HepG2 (cell line): ENCODE data around the gene ACSBG1. TPM values are rescaled to one million over a fixed set of nuclear protein-coding genes. Genes with fewer than 3 reads are reported as not detected.

Experiments used
- ATAC-seq: fragments of 200-7000 bp; cut with Tn5 transposase; 3 replicates; pipeline ENCODE4 v1.9.1; 2020; ENCODE audit warnings: mild to moderate bottlenecking, moderate library complexity
- BruUV-seq: library from RNA; stranded (reverse); fragments of 400-500 nt; replicated peaks from 2 replicates; lab custom pipeline; 2021; lab: Mats Ljungman, UMichigan
- CTCF ChIA-PET: fragments of 300-600 bp; formaldehyde crosslinking; extraction: SDS; loops from one replicate; lab custom pipeline; 2021; ENCODE audit warnings: low total read pairs, inconsistent platforms, low intra/inter-chr PET ratio; lab: Yijun Ruan, JAX
- POLR2A ChIA-PET: fragments of 350-600 bp; sonication (Branson Sonifier 250); formaldehyde crosslinking; loops from one replicate; lab custom pipeline; 2020; ENCODE audit warnings: antibody characterized with exemption, inconsistent platforms; lab: Yijun Ruan, JAX
- DNase-seq: peaks from one replicate; pipeline ENCODE4 v3.0.0-alpha.2; 2015; ENCODE audit warnings: low spot score
- FAIRE-seq: peaks from 3 replicates; lab custom pipeline; 2011; peaks lifted over from hg19 to GRCh38; lab: Jason Lieb, UNC
- H2AFZ ChIP-seq: one replicate; pipeline ENCODE4 v1.6.1; 2011; ENCODE audit warnings: low read length, inconsistent platforms
- H3K27ac ChIP-seq: fragments of 300-600 bp; 3 replicates; pipeline ENCODE4 v1.8.0; 2011; ENCODE audit warnings: mixed run types, mild to moderate bottlenecking, mixed read lengths, low read length, inconsistent platforms; ENCODE audit not compliant: insufficient read depth; ENCODE audit errors: extremely low read length
- H3K27me3 ChIP-seq, 2 experiments: fragments of 200-600 bp in 1 of 2; 2 replicates in 1 of 2; 3 replicates in 1 of 2; pipeline versions ENCODE4 v1.6.0 to v1.8.0; 2011; ENCODE audit warnings: low read length in 2 of 2, mild to moderate bottlenecking in 2 of 2, moderate library complexity in 2 of 2, inconsistent platforms in 1 of 2; ENCODE audit not compliant: insufficient read depth in 2 of 2, control insufficient read depth in 1 of 2
- H3K36me3 ChIP-seq, 2 experiments: fragments of 200-600 bp in 1 of 2; replicated peaks in 1 of 2; 2 replicates in 1 of 2; 3 replicates in 1 of 2; pipeline versions ENCODE4 v1.5.1 to v1.8.0; 2011; ENCODE audit warnings: low read length in 2 of 2, inconsistent platforms in 1 of 2; ENCODE audit not compliant: insufficient read depth in 2 of 2, control insufficient read depth in 1 of 2
- H3K4me1 ChIP-seq: 2 replicates; pipeline ENCODE4 v1.5.1; 2012; ENCODE audit warnings: low read length, inconsistent platforms; ENCODE audit not compliant: insufficient read depth
- H3K4me2 ChIP-seq: 2 replicates; pipeline ENCODE4 v1.6.0; 2011; ENCODE audit warnings: low read depth, low read length, inconsistent platforms
- H3K4me3 ChIP-seq, 3 experiments: fragments of 200-600 bp in 1 of 3; sonication (generic), shearing (Covaris generic) in 1 of 3; replicated peaks in 1 of 3; 2 replicates each; pipeline ENCODE4 v1.5.1; 2011 to 2016; ENCODE audit warnings: low read length in 3 of 3, inconsistent platforms in 2 of 3, low read depth in 2 of 3, mild to moderate bottlenecking in 2 of 3, control low read depth in 1 of 3, mixed read lengths in 1 of 3; ENCODE audit not compliant: insufficient read depth in 1 of 3
- H3K79me2 ChIP-seq: one replicate; pipeline ENCODE4 v1.6.1; 2011; ENCODE audit warnings: low read length, inconsistent platforms; ENCODE audit not compliant: insufficient read depth
- H3K9ac ChIP-seq: 2 replicates; pipeline ENCODE4 v1.6.0; 2011; ENCODE audit warnings: mild to moderate bottlenecking, low read depth, low read length, inconsistent platforms; ENCODE audit not compliant: insufficient read depth
- H3K9me3 ChIP-seq: 2 replicates; pipeline ENCODE4 v1.5.1; 2012; ENCODE audit warnings: mild to moderate bottlenecking, low read length
- H4K20me1 ChIP-seq: 2 replicates; pipeline ENCODE4 v1.6.0; 2011; ENCODE audit warnings: inconsistent platforms, mild to moderate bottlenecking, low read length, moderate library complexity; ENCODE audit not compliant: insufficient read depth
- ARNT2 ChIP-seq: sonication (generic); formaldehyde crosslinking; IDR thresholded peaks from 2 replicates; pipeline ENCODE4 v1.8.0; 2022; ENCODE audit warnings: mild to moderate bottlenecking, low read depth, missing genetic modification reagents, moderate library complexity
- MED8 ChIP-seq: sonication (generic); formaldehyde crosslinking; IDR thresholded peaks from 2 replicates; pipeline ENCODE4 v1.8.1; 2023; ENCODE audit warnings: mild to moderate bottlenecking, missing genetic modification reagents; ENCODE audit not compliant: insufficient replicate concordance
- TBP ChIP-seq: sonication (generic); formaldehyde crosslinking; IDR thresholded peaks from 2 replicates; pipeline ENCODE4 v1.5.0; 2020; ENCODE audit warnings: missing genetic modification reagents
- ZIK1 ChIP-seq: sonication (generic); formaldehyde crosslinking; IDR thresholded peaks from 2 replicates; pipeline ENCODE4 v1.5.0; 2020; ENCODE audit warnings: mild to moderate bottlenecking, low read depth, missing genetic modification reagents, borderline replicate concordance
- ZNF674 ChIP-seq: sonication (generic); formaldehyde crosslinking; IDR thresholded peaks from 2 replicates; pipeline ENCODE4 v1.5.0; 2020; ENCODE audit warnings: low read depth, mild to moderate bottlenecking, missing genetic modification reagents
- ZNF766 ChIP-seq: sonication (generic); formaldehyde crosslinking; IDR thresholded peaks from 2 replicates; pipeline ENCODE4 v1.5.0; 2020; ENCODE audit warnings: missing genetic modification reagents, borderline replicate concordance
- ZNF780A ChIP-seq: sonication (generic); formaldehyde crosslinking; IDR thresholded peaks from 2 replicates; pipeline ENCODE4 v1.8.0; 2022; ENCODE audit warnings: mild to moderate bottlenecking, missing genetic modification reagents, moderate library complexity
- WGBS: methylation state at CpG from one replicate; pipeline ENCODE4 v1.1.6; 2017; ENCODE audit warnings: low lambda C conversion rate; 5-methylcytosine and 5-hydroxymethylcytosine counted together
- in situ Hi-C: cut with HindIII; loops from 2 replicates; pipeline ENCODE4 v1.10.0; 2017; ENCODE audit warnings: low pct_unique_long_range_greater_than_20kb; ENCODE audit not compliant: extremely low pct_ligation_motif_present
- intact Hi-C: fragments of 100-400 bp; cut with micrococcal nuclease; formaldehyde crosslinking; loops from one replicate; pipeline ENCODE4 v1.10.0; 2022; ENCODE audit not compliant: unreplicated experiment
- polyA plus RNA-seq, 8 experiments: library from polyadenylated mRNA; depleted of rRNA in 3 of 8; stranded (reverse) in 7 of 8; unstranded in 1 of 8; fragments of >200 nt; fragmentation: Illumina TruSeq in 4 of 8; extraction: Trizol in 4 of 8; gene quantifications; 2 replicates each; pipeline versions ENCODE4 v1.2.1 to v1.2.3, GENCODE V29; 2011 to 2016; ENCODE audit warnings: low read depth in 4 of 8, missing spikeins in 1 of 8, mixed read lengths in 1 of 8; ENCODE audit not compliant: insufficient read depth in 1 of 8
- total RNA-seq, 5 experiments: library from RNA; depleted of rRNA; stranded (reverse); fragments of >200 nt; fragmentation: Illumina TruSeq; extraction: Trizol; gene quantifications; 2 replicates each; pipeline ENCODE4 v1.2.3, GENCODE V29; 2016; ENCODE audit warnings: low read depth in 1 of 5
- TF ChIP-seq, protein P1 (sequence below): sonication (generic); formaldehyde crosslinking; IDR thresholded peaks from 2 replicates; pipeline ENCODE4 v1.8.0; 2023; ENCODE audit warnings: mild to moderate bottlenecking, missing genetic modification reagents
- TF ChIP-seq, protein P2 (sequence below): sonication (generic); formaldehyde crosslinking; IDR thresholded peaks from 2 replicates; pipeline ENCODE4 v1.4.0; 2020; ENCODE audit warnings: missing genetic modification reagents

ACSBG1 gene
- total and polyA plus RNA-seq, 2 of the 13 experiments (the other 11 are each of a cell fraction or from before 2014, with no cell fraction given): 0.35 to 0.81 TPM

DNA sequence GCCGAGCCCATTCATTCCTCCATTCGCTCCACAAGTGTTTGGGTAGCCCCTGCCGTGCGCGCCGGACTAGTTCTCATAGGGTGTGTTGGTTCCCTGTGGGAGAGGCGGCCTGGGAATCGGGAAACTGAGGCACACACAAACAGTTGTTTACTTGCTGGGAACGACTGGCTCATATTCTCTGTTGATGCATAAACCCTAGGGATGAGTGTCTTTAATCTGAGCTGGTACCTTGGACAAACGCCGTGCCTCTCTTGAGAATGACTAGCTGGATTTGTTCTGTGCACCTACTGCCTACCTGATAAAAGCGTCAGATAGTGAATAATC lies 30.7 kb upstream of the ACSBG1 start:
- Histone ChIP-seq H4K20me1 (no peaks in the 10 kb centered on the region), H3K4me3 (no peak overlapping the region), H2AFZ (no peak overlapping the region), H3K4me1 (no peaks in the 10 kb centered on the region), H3K4me2 (no peak overlapping the region), H3K9me3 (no peaks in the 10 kb centered on the region), H3K36me3 (no peaks in the 10 kb centered on the region), H3K79me2 (no peaks in the 10 kb centered on the region), H3K27me3 (peaks cover 0 to 19% of the 10 kb centered on the region in 2 experiments; a peak in 2 of 5 replicates), H3K27ac (no peak overlapping the region), H3K9ac (no peak overlapping the region)
- WGBS: 66% methylated on average over 11 of the region's 12 CpGs
- in situ Hi-C loops (no loop called here), intact Hi-C loops (no loop called here)
- BruUV-seq: no TSS peak
- TF ChIP-seq, protein P1, sequence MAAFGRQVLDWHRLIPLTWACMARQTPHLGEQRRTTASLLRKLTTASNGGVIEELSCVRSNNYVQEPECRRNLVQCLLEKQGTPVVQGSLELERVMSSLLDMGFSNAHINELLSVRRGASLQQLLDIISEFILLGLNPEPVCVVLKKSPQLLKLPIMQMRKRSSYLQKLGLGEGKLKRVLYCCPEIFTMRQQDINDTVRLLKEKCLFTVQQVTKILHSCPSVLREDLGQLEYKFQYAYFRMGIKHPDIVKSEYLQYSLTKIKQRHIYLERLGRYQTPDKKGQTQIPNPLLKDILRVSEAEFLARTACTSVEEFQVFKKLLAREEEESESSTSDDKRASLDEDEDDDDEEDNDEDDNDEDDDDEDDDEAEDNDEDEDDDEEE (CRISPR knock-in tag): no peak
- TF ChIP-seq TBP: no peak
- no peak for TF ChIP-seq ZNF766 (CRISPR knock-in tag)
- TF ChIP-seq ZNF780A: no peak
- no peak for TF ChIP-seq ARNT2 (CRISPR knock-in tag)
- TF ChIP-seq, protein P2, sequence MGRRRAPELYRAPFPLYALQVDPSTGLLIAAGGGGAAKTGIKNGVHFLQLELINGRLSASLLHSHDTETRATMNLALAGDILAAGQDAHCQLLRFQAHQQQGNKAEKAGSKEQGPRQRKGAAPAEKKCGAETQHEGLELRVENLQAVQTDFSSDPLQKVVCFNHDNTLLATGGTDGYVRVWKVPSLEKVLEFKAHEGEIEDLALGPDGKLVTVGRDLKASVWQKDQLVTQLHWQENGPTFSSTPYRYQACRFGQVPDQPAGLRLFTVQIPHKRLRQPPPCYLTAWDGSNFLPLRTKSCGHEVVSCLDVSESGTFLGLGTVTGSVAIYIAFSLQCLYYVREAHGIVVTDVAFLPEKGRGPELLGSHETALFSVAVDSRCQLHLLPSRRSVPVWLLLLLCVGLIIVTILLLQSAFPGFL: no peak
- no peak for TF ChIP-seq ZIK1
- TF ChIP-seq ZNF674 (CRISPR knock-in tag): no peak
- no peak for TF ChIP-seq MED8 (CRISPR knock-in tag)
- no peak for DNase-seq
- ATAC-seq: no peak
- ChIA-PET CTCF (no interaction called here), POLR2A (no interaction called here)
- FAIRE-seq: no peak
